HL-60 (cell line): ENCODE measurements around the gene TCEANC2.

Experiments
- POLR2AphosphoS5 ChIP-seq: IDR thresholded peaks from 2 replicates; pipeline ENCODE4 v1.6.1; 2012; ENCODE audit warnings: low read depth
- SPI1 ChIP-seq: IDR thresholded peaks from 2 replicates; pipeline ENCODE4 v1.6.1; 2012; ENCODE audit warnings: low read depth, mild to moderate bottlenecking, borderline replicate concordance
- TF ChIP-seq, protein P1 (sequence below): IDR thresholded peaks from one replicate; pipeline ENCODE4 v1.5.1; 2011; ENCODE audit warnings: low read length, control low read depth, inconsistent platforms; ENCODE audit not compliant: insufficient read depth

DNA sequence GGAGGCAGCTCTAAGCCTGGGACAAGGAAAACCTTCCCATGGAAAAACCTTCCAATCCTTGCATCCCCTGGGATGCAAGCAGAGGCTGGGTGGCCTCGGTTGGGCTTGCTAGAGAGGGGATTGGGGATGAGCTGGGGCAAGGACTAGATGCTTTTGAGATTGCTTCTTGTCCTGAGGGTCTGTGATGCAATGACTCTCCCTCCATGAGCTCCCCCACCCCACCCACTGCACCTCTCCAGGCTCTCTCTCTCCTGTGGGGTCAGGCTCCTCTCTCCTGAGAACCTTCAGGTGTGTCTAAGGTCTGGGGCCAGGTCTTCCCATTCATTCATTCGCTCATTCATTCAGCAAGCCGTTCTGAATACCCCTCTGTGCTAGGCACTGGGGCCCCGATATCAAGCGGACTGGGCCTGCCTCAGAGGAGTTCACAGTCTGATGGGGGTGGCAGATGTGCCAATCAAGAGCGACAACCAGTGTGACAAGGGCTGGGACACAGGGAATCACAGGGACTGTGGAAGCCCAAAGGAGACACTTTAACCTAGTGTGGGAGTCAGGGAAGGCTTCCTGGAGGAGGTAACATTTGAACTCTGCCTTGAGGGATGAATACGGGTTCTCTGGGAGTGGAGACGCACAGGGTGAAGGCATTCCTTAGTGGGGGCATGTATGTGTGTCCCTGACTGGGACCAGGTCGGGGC lies 41.9 kb upstream of the TCEANC2 start:
- TF ChIP-seq, protein P1, sequence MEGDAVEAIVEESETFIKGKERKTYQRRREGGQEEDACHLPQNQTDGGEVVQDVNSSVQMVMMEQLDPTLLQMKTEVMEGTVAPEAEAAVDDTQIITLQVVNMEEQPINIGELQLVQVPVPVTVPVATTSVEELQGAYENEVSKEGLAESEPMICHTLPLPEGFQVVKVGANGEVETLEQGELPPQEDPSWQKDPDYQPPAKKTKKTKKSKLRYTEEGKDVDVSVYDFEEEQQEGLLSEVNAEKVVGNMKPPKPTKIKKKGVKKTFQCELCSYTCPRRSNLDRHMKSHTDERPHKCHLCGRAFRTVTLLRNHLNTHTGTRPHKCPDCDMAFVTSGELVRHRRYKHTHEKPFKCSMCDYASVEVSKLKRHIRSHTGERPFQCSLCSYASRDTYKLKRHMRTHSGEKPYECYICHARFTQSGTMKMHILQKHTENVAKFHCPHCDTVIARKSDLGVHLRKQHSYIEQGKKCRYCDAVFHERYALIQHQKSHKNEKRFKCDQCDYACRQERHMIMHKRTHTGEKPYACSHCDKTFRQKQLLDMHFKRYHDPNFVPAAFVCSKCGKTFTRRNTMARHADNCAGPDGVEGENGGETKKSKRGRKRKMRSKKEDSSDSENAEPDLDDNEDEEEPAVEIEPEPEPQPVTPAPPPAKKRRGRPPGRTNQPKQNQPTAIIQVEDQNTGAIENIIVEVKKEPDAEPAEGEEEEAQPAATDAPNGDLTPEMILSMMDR: no peak
- TF ChIP-seq SPI1: no peak
- no peak for TF ChIP-seq POLR2AphosphoS5
